ENCODE results near the gene UQCRH.

DNA sequence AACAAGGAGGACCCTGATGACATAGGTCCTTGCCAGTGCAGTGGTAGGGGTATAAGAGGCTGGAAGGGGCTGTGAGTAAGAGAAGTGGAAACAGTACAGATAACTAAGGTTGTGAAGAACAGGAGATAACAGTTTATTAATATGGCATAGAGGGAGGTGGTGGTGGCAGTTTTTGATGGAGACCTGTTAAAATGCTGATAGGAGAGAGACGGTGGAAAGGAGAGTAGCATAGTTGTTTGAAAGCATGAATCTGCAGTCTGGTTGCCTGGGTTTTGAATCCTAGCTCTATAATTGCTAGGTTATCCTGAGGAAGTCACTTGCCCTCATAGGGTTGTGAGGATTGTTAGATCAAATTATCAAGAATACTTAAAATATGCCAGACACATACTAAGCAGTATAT is 19.4 kb upstream of the UQCRH start:
- TF ChIP-seq CTCF (IDR thresholded peaks at IDR 0.05 in 8 of 11, conservative IDR thresholded peaks at IDR 0.05 in 3 of 11), result no peak
- no peak for TF ChIP-seq POLR2AphosphoS5 (IDR thresholded peaks at IDR 0.05)
